Femur (tissue), 1 donor: ENCODE data around the gene KLRD1.
"Not testable (repeated sequence)": the region's sequence is repeated elsewhere in the genome, so short reads cannot be mapped to it uniquely, and the experiment has no call there.

Experiments
- DNase-seq: peaks from one replicate; pipeline ENCODE4 v3.0.0-alpha.2; 2017

The KLRD1 gene

DNA sequence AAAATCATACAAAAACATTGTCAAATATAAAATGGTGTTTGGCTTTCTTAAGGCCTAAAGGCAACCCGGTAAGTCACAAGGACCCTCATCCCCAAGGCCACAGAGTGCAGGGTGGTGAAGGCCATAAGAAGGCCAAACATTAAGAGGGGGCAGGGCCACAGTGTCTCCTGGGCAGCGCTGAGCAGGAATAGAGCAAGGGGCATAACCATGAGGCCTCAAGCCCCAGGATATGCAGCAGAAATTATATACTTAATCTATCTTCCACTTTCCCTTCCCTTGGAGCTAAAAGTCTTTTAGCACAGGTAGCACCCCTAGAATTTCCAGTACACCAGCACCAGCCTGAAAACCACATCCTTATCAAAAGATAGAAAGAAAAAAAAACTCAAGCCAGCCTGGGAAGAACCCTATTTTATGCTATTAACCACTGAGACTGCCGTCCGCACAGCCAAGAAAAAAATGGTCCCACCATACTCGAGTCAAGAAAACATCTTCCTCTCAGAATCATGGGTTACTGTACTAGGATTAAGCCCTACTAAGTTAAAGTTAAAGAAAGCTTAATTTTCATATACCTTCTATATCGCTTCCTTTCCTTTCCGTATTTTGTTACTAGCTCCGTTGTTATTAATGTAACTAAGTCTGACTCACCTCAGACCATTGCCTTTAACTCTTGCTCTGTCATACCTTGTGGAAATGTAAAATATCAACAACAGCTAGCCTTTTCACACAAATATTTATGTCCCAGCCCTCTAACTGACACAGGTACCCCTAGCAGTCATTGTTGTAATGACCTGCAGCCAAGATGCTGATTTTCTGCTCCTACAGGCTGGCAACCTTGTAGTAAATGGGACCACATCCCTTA is 62.1 kb downstream of the KLRD1 start:
- no peak for DNase-seq

DNA sequence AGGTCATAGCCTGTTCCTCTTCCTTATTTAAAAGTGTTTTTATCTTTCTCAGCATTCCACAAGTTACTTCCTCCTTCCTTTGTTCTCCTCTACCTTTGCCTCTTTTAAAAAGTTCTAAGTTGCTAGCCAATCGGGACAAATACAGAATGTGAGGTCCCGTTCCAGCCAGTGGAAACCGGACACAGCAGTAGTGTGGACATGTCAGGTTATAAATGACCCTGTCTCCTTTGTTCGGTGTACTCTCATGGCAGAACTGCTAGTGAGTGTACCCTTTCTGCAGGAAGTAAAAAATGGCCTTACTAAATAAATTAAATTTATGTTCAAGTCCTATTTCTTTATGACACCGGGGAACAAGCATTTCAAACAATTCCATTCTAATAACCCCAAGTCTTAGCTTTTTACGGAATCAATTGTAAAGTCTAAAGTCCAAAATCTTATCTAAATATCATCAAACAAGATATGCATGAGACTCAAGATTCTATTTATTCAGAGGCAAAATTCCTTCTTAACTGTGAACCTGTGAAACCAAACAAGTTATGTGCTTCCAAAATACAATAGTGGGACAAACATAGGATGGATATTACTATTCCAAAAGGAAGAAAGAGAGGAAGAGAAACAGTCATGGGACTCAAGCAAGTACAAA is 64.3 kb downstream of the KLRD1 start:
- not testable (repeated sequence) for DNase-seq

DNA sequence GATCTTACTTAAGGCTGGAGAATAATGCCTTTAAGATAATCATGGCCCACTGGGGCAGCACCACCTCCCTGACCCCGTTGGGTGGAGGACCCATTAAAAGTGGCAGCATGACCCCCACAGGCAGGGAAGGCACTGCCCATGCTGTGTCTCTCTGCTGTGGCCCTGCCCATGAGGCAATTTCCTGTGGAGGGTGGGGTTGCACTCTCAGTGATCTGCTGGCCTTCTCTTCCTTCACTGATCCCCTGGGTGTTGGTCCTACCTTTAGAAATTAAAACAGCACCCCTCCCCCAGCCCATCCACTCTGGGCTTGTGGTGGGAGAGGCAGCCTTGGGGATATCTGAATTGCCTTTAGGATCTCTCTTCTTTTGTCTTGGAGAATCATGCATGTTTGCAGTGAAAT is 64.9 kb downstream of the KLRD1 start:
- DNase-seq: no peak

DNA sequence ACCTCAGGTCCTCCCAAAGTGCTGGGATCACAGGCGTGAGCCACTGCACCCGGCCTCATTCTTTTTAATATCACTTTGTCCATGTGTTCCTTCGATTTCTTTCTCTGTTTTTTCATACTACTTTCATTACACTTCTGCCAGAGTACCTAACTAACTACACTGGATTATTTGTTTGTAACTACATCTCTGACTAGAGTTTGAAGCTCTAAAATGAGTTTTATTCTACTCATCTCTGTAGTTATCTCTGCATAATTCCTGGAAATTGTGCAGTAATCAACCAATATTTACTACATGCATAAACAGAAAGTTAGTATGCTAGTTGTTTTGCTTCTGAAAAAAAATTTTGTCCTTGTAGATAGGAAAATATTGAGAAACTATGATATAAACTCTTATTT is 67.0 kb downstream of the KLRD1 start:
- no peak for DNase-seq

DNA sequence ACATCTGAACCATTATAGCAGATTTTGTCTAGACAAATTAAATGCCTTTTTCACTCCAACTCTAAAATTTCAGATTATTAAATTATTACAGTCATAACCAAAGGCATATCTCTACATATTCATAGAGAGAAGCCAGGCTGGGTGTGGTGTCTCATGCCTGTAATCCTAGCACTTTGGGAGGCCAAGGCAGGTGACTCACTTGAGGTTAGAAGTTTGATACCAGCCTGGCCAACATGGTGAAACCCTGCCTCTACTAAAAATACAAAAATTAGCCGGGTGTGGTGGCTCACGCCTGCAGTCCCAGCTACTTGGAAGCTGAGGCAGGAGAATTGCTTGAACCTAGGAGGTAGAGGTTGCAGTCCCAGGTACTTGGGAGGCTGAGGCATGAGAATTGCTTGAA is 71.1 kb downstream of the KLRD1 start:
- not testable (repeated sequence) for DNase-seq
